SIG-M5 treated with dmso at 0.1 percent for 504 hours (cell line): ENCODE measurements around the gene SOCS4.

ENCODE experiments used
- DNase-seq: peaks from one replicate; lab custom pipeline; 2025; ENCODE audit not compliant: unreplicated experiment; lab: John Stamatoyannopoulos, UW

The SOCS4 gene

DNA sequence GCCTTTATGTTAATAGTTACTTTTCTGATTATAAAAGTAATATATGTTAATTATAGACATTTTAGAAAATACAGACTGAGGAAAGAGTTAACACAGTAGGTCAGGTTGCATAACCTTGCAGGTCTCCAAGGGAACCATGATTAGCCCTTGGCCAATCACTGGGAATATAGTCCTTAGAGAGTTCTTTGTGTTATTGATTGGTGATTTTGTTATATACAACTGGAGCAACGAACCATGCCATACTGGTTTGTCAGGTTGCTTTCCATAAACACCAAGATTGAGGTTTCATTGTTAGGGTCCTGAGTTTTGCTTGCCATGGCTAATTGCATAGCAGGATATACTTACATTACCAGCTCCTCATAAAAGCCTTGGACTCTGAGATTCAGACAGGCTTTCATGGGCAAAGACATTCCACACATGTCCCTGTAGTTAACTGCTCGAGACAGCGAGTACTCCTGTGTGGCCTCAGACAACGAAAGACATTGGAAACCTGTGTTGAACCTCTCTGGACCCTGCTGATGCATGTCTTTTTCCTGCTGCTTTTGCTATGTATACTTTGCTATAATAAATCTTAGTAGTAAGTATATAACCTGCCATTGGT is 58.1 kb downstream of the SOCS4 start:
- DNase-seq, result no peak

DNA sequence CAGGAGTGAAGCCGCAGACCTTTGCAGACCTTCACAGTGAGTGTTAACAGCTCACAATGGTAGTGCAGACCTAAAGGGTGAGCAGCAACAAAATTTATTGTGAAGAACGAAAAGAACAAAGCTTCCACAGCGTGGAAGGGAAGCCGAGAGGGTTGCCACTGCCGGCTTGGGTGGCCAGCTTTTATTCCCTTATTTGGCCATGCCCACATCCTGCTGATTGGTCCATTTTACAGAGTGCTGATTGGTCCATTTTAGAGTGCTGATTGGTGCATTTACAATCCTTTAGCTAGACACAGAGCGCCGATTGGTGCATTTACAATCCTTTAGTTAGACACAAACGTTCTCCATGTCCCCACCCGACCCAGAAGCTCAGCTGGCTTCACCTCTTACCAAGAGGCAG is 59.9 kb downstream of the SOCS4 start:
- DNase-seq, result no peak

DNA sequence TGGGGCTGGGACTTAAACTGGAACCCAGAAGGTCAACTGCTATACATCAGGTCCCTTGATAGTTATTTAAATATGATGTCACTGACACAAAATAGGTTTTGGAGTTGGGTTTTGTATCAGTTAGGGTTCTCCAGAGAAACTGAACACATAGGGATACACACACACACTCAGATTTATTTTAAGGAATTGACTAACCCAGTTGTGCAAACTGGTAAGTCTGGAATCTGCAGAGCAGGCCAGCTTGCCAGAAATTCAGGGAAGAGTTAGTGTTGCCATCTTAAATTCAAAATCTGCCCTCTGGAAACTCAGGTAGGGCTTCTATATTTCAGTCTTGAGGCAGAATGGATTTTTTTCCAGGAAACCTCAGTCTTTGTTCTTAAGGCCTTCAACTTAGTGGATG is 61.3 kb downstream of the SOCS4 start:
- DNase-seq, result no peak

DNA sequence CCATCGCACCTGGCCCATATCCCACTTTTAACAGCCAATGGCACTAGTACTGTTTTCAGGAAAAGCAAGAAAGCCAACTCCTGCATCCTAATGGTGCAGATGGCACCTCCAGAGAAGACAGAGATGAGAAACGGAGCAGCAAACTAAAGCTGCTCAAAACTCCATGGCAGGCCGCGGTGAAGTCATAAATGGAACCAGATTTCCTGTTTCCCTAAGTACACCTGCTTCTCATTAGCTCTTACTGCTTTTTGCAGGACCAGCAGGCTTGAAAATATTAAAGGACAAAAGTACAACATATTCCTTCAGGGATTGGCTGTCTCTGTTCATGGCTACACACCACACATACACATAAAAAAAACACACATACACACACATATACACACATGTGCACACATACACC is 65.3 kb downstream of the SOCS4 start:
- no peak for DNase-seq

DNA sequence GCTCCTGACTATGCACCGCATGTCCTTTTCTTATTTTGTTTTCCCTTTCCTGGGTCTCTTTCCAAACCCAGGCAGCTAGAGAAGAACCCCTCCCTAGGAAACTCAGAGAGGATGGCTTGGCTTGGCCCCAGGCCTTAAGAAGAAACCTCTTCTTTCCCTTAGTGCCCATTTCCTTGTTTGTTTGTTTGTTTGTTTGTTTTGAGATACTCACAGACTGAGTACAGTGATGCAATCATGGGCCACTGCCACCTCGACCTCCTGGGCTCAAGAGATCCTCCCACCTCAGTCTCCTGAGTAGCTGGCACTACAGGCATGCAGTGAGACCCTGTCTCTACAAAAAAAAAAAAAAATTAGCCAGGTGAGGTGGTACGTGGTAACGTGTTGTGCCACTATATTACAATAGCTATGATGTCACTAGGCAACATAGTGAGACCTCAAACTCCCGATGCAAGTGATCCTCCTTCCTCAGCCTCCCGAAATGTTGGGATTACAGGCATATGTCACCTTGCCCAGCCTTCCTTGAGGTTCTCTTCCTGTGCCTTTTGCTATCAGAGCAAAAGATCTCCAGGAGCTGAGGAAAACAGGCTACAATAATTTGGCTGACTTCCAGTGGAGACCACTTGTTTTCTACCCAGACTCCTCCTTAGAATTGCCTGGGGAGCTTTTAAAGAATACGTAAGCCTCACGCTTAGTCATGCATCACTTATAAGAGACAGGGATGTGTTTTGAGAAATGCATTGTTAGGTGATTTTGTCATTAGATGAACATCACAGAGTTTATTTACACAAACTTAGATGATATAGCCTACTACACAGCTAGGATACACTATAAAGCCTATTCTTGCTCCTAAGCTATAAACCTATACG is 67.5 kb downstream of the SOCS4 start:
- no peak for DNase-seq

DNA sequence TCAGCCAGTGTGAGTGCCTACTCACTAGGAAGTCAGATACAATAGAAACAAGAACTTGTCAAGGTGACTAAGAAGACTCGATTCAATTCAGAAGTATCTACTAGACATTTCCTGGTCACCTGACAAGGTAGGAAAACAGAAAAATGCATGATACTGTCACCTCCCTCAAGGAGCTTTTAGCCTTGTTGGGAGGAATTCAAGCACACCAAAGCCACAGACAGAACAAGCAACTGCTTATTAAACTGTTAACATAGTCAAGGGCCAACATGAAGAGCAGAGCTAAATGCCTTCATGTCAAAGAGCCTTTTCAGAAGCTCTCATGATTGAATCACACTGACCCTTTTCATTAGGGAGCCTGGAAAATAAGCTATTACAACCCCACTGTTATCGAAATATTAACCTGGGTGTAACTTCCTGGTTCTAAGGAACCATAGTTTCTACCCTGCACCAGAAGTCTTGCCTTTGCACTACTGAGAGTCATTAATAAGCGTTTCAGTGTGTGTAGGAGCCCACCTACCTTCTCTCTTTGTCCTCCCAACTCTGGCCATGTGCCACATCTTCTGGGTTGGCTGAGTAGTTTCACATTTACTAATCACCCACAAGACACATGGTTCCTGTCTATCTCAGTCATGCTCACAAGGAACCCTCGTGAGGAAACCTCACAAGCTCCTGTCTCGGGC is 71.0 kb downstream of the SOCS4 start:
- peak; percentile 64 for DNase-seq

DNA sequence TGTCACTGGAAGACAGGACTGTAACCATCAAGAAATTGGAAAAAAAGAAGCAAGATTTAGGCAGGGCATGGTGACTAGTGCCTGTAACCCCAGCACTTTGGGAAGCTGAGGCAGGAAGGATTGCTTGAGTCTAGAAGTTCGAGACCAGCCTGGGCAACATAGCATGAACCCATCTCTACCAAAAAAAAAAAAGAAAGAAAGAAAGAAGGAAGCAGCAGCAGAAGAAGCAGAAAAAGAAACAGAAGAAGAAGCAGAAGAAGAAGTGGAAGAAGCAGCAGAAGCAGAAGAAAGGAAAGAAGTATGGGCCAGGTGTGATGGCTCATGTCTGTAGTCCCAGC is 71.5 kb downstream of the SOCS4 start:
- no peak for DNase-seq
